Hepatocyte (in vitro differentiated cells): ENCODE measurements around the gene CYFIP1. TPM values are rescaled to one million over a fixed set of nuclear protein-coding genes. Genes with fewer than 3 reads are reported as not detected.

ENCODE experiments used
- DNase-seq: peaks from one replicate; pipeline ENCODE4 v3.0.0-alpha.2; 2016; ENCODE audit warnings: low spot score
- H2AFZ ChIP-seq: fragments of 200-600 bp; sonication (generic); 2 replicates; pipeline ENCODE4 v1.6.0; 2016; ENCODE audit warnings: antibody characterized with exemption, mild to moderate bottlenecking
- H3K27ac ChIP-seq: fragments of 200-600 bp; sonication (generic); 2 replicates; pipeline ENCODE4 v1.5.1; 2016; ENCODE audit warnings: mild to moderate bottlenecking
- H3K27me3 ChIP-seq: fragments of 200-600 bp; sonication (generic); 2 replicates; pipeline ENCODE4 v1.6.1; 2016
- H3K36me3 ChIP-seq: fragments of 200-600 bp; sonication (generic); replicated peaks from 2 replicates; pipeline ENCODE4 v1.5.1; 2016; ENCODE audit warnings: low read depth; ENCODE audit not compliant: insufficient read depth
- H3K4me1 ChIP-seq: fragments of 200-600 bp; sonication (generic); 2 replicates; pipeline ENCODE4 v1.5.1; 2016; ENCODE audit warnings: mild to moderate bottlenecking, moderate library complexity; ENCODE audit not compliant: insufficient read depth
- H3K4me2 ChIP-seq: fragments of 200-600 bp; sonication (generic); 2 replicates; pipeline ENCODE4 v1.6.0; 2016
- H3K4me3 ChIP-seq: fragments of 200-600 bp; sonication (generic); 2 replicates; pipeline ENCODE4 v1.5.1; 2016; ENCODE audit warnings: mild to moderate bottlenecking
- H3K79me2 ChIP-seq: fragments of 200-600 bp; sonication (generic); 2 replicates; pipeline ENCODE4 v1.6.0; 2017; ENCODE audit warnings: mild to moderate bottlenecking
- H3K9me2 ChIP-seq: fragments of 200-600 bp; sonication (generic); replicated peaks from 2 replicates; pipeline ENCODE4 v1.6.0; 2017; ENCODE audit warnings: mild to moderate bottlenecking; ENCODE audit not compliant: insufficient read depth
- H3K9me3 ChIP-seq: fragments of 200-600 bp; sonication (generic); 2 replicates; pipeline ENCODE4 v1.5.1; 2016; ENCODE audit warnings: low read depth, mild to moderate bottlenecking
- H4K20me1 ChIP-seq: fragments of 200-600 bp; sonication (generic); 2 replicates; pipeline ENCODE4 v1.6.0; 2016; ENCODE audit warnings: mild to moderate bottlenecking; ENCODE audit not compliant: insufficient read depth, poor library complexity, severe bottlenecking
- CTCF ChIP-seq: fragments of 200-600 bp; sonication (generic); IDR thresholded peaks from 2 replicates; pipeline ENCODE4 v1.5.1; 2016; ENCODE audit warnings: antibody characterized with exemption, mild to moderate bottlenecking; ENCODE audit not compliant: poor library complexity
- EZH2 ChIP-seq: fragments of 200-600 bp; sonication (generic); IDR thresholded peaks from 2 replicates; pipeline ENCODE4 v1.6.1; 2016; ENCODE audit warnings: antibody characterized with exemption, mild to moderate bottlenecking, borderline replicate concordance
- EZH2phosphoT487 ChIP-seq: fragments of 200-600 bp; sonication (generic); IDR thresholded peaks from one replicate; pipeline ENCODE4 v1.6.1; 2018; ENCODE audit warnings: antibody characterized with exemption, mild to moderate bottlenecking, low read depth, moderate library complexity; ENCODE audit not compliant: unreplicated experiment, severe bottlenecking
- WGBS: methylation state at CpG from one replicate; pipeline ENCODE4 v1.1.6; 2016; ENCODE audit warnings: low lambda C conversion rate; ENCODE audit errors: missing lambda C conversion rate; 5-methylcytosine and 5-hydroxymethylcytosine counted together
- polyA plus RNA-seq: library from polyadenylated mRNA; unstranded; fragments of >200 nt; fragmentation: Nextera tagmentation; extraction: Ambion mirVana; gene quantifications from 2 replicates; pipeline ENCODE4 v1.2.1, GENCODE V29; 2016
- total RNA-seq: library from RNA; depleted of rRNA; stranded (reverse); fragments of >200 nt; gene quantifications from 2 replicates; pipeline ENCODE4 v1.2.3, GENCODE V29; 2014

The CYFIP1 gene
- total and polyA plus RNA-seq, 2 experiments from 2014 or later = 73.4 to 92.2 TPM

- Histone ChIP-seq H3K4me1 (no peaks in the 10 kb centered on the region), H3K9me3 (no peaks in the 10 kb centered on the region), H4K20me1 (no peaks in the 10 kb centered on the region), H3K27ac (no peak overlapping the region), H2AFZ (no peak overlapping the region), H3K9me2 (no peaks in the 10 kb centered on the region), H3K27me3 (no peaks in the 10 kb centered on the region), H3K4me2 (no peak overlapping the region), H3K79me2 (peaks cover 3% of the 10 kb centered on the region), H3K4me3 (no peak overlapping the region), H3K36me3 (no peaks in the 10 kb centered on the region)
- TF ChIP-seq EZH2 = no peak
- TF ChIP-seq CTCF = no peak
- no peak for TF ChIP-seq EZH2phosphoT487
- 86% methylated on average over 10 of the region's 10 CpGs for WGBS
- no peak for DNase-seq
Observed at GRCh38 chr15:22939652-22940061, 40.5 kb downstream of the CYFIP1 start.

GRCh38 chr15:22939051-22939450 lies 41.1 kb downstream of the CYFIP1 start:
- no peaks in the 10 kb centered on the region for H3K9me3 ChIP-seq
- H4K20me1 ChIP-seq = no peaks in the 10 kb centered on the region
- H3K4me1 ChIP-seq = no peaks in the 10 kb centered on the region
- no peak overlapping the region for H3K4me3 ChIP-seq
- TF ChIP-seq CTCF = no peak
- no peak for TF ChIP-seq EZH2
- no peak for TF ChIP-seq EZH2phosphoT487
- DNase-seq = no peak
- H2AFZ ChIP-seq = no peak overlapping the region
- no peaks in the 10 kb centered on the region for H3K27me3 ChIP-seq
- no peak overlapping the region for H3K4me2 ChIP-seq
- no peak overlapping the region for H3K27ac ChIP-seq
- H3K79me2 ChIP-seq = peaks cover 3% of the 10 kb centered on the region
- WGBS = 95% methylated on average over 13 of the region's 13 CpGs
- H3K36me3 ChIP-seq = no peaks in the 10 kb centered on the region
- H3K9me2 ChIP-seq = no peaks in the 10 kb centered on the region

GRCh38 chr15:22936577-22937472 lies 43.3 kb downstream of the CYFIP1 start:
- Histone ChIP-seq H4K20me1 (no peaks in the 10 kb centered on the region), H3K9me2 (no peaks in the 10 kb centered on the region), H2AFZ (no peak overlapping the region), H3K27me3 (no peaks in the 10 kb centered on the region), H3K27ac (no peak overlapping the region), H3K4me3 (no peak overlapping the region), H3K4me2 (no peak overlapping the region), H3K36me3 (no peaks in the 10 kb centered on the region), H3K79me2 (peaks cover 3% of the 10 kb centered on the region), H3K4me1 (no peaks in the 10 kb centered on the region), H3K9me3 (no peaks in the 10 kb centered on the region)
- no peak for TF ChIP-seq EZH2
- TF ChIP-seq CTCF = no peak
- no peak for TF ChIP-seq EZH2phosphoT487
- WGBS = 95% methylated on average over 23 of the region's 23 CpGs
- no peak for DNase-seq
